Stimulated activated CD4-positive, alpha-beta T cell treated with anti-CD3 and anti-CD28 coated beads, TNF-alpha, amount 100 ng/mL, for 48 hours (primary cell): ENCODE data around the gene RASSF8.

ENCODE experiments used
- DNase-seq, 3 donors: peaks; one replicate each; pipeline ENCODE4 v3.0.0-alpha.2; 2020; ENCODE audit warnings: low read depth in 3 of 3

Gene RASSF8

DNA sequence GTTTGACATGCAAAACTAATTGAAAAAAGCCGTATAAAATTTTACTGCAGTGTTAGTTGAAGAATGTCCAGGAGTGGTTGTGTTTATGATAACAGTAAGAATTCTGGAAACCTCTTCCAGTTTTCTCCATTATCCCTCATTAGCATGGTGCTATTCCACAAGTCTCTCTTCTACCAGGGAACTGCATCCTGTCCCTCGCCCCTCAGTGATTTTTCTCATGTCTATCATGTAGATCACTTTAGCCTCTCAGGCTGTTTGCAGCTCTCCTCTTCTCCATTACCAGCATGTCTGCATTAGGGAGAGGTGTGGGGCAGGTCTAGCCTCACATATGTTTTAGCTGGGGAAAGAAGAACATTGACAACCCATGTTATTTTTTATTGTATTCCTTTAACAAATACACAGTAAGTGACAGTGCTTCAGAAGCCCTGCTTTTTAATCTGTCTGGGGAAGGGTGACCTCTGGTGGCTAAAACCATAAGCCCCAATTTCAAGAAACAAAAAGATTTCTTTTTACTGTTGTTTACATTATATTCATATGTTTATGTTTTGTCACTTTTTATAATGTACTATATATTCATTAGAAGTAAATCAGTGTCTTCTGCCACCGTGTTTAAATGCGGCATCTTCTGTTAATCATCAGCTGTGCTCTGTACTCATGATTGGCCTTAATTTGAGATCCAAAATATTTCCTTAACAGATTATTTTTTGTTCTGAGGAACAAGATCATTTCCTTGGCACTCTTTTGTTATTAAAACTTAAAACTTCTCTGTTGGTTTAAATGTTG lies 70.7 kb downstream of the RASSF8 start:
- DNase-seq: no peak

DNA sequence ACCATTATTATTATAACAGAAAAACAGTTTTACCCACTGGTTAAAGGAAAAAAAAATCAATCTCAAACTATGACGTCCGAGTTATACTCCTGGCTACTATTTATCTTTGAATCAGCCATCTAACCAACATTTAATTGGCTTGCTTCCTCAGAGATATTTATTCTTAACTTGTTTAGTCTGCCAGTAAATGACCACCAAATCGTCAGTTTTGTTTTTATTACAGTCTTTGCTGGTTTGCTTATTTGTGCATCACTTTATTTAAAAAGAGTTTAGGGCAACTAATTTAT lies 71.2 kb downstream of the RASSF8 start:
- DNase-seq: no peak

DNA sequence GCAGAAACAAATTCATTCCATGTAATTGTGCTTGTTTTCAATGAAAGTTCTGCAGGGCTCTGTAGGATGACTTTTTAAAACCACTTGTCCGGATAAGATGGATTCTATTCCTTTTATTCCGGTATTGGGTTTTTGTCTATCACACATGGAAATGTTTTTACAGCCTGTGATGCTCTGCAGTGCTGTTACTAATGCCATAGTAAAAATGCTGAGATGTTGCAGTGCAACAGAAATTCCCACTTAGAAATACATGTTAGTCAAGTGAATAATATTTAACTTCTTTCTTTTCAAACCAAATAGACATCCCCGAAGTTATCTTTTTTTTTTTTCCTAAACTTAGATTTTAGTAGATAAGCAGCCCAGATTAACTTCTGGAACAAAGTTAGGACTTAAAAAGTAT lies 71.9 kb downstream of the RASSF8 start:
- no peak for DNase-seq

DNA sequence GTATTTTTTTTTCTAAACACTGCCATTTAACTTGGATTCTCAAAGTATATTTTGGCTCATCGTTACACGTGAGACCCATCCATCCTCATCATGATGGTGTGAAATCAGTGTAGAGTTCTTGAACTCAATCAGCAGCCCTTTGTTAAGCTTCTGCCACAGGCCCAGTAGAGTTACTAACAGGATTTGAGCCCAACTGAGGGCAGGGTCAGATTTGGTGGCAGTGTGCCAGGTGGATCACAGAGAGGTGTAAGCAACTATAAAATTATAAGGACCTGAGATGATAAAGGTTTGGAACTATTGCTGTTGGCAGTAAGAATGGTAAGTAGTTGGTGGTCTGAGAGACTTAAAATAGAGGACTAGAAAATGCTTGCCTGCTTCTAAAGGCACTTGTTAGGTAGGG lies 72.8 kb downstream of the RASSF8 start:
- no peak for DNase-seq

DNA sequence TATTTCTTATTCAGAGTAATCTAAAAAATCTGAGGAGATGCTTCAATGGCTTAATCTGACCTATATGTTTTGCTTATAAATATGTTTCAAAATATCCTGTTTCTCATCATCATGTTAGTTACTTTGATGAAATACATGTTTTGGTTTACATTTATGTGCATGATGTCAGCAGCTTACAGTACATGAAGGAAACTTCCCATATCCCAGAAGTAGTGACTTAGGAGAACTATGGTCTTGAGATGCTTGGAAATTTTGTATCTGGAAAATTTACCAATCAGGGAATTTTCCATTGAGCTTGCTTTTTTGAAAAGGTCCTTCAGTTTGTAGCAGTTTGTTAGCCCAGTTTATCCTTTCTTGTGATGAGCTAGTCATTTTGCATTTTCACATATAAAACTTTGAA lies 73.3 kb downstream of the RASSF8 start:
- DNase-seq: no peak

DNA sequence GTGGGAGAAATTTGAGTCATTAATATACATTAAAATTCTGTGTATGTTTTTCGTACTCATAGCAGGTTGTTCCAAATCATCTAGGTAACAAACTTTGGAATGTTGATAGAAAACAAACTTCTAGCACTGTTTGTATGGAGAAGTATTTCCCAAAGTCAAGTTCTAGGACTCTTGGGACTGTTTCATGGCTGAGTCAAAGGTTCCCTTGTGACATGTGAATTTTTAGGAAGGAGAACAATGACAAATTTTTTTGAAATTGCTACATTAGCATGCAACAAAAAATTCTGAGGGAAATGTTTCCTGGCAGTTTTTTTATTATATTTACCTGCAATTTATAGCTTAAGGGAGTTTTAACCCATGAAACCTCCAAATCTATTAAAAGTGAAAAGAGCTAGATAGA lies 73.8 kb downstream of the RASSF8 start:
- no peak for DNase-seq

DNA sequence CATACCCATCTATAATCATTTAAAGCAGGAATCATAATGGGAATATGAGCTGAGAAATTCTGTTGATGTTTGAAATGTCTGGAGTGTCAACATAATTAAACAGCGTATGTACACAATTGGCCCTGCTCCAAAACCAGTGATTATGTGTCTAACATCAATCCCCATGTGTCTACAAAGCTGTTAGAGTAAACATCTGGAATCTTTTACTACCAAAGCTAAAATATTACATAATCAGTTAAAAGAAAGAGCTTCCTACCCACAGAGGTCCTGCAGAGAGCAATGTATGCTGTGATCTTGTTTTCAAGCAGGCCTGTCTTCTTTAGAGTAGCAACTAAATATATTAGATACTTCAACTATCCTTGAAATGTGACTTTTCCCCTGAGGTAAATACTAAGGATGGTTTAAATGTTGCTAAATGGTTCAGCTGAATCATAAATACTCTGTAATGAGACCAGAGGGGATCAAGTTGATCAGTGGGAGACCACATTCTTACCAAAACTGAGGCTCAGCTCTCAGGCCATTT lies 74.3 kb downstream of the RASSF8 start:
- DNase-seq: no peak

DNA sequence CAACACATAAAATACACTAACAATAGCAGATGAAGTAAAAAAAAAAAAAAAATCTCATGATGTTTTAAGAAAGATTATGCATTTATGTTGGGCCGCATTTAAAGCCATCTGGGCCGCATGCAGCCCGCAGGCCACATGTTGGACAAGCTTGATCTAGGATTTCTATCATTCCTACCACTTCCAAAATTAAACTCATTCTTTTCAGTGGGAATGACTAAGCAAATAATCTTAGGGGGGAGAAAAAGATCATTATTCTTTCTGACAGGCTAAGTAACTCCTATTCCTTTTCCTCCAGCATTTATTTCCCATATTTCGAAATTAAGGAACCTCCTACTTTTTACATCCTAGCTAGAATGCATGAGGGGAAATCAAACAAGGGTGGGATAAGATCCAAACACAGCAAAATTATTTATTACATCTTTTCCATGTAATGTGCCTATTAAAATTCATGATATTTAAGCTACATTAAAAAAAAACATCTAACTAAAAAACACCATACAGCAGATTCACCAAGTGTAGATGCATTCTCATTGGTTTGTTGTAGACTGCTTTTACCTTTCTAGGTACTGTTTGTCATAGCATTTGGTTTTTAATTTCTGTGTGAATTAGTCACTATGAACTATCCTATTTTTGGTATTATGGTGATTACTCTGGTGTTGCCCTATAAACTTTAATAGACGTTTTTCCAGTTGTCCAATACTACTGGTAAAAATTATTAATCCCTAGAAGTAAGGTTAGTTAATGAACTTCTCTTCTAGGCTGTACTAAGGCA lies 76.1 kb downstream of the RASSF8 start:
- DNase-seq: no peak

DNA sequence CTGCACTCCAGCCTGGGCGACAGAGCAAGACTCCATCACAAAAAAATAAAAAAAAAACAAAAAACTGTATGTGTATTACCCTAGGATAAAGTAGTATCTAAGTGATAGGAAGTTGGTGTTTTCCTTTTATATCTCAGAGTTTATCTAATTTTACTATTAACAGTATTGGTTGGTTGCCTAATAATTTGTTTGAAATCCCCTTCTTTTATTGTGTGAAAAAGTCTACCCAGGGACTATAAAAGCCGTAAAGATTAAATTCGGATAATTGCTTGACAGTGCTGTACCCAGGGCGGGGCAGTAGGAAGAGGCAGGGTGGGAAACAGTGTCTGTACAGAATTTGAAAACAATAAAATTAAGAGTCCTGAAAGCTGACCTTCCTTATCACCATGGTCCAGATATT lies 78.4 kb downstream of the RASSF8 start:
- no peak for DNase-seq

DNA sequence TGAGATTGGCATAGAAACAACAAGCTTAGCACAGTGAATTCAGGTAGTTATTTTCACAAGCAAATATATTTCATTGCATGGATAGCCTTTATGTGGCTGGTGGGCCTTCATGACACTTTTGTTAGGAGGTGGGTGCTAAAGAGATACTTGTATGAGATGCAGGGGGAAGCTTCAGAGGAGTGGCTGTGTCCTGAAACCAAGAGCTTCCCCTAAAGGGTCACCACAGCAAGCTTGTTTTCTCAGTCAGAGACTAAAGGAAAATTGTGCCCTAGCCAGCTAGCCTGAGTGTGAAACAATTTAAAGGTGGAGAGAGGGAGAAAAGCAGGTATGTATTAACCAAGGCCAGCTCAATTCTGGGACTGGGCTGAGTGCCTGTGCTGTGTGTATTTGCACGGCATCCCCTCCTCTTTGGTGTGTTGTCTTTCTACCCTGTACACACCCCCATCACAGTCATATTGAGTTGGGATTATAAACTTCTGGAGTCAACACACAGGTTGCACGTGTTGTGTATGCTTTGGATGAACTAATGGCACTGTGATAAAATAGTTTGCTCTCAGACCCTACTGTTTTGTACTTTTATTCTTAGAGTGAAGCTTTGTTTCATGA lies 79.2 kb downstream of the RASSF8 start:
- no peak for DNase-seq

DNA sequence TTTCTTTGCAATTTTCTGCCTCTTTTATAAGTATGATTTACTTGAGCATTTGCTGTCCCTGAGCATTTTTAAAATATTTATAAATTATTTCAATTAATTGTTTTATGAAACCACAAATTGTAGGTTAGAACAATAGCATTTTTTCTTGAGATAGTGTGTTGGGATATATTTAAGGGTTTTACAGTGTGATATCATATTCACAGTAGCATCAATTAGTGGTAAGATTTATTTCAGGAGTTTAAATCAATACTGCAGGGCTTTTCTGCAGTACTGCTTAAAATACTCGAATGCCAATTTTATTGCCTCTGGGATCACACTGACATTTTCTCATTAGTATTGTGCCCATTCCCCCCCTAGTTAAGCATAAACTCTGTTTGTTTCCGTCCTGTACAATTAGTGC lies 84.2 kb downstream of the RASSF8 start:
- no peak for DNase-seq

DNA sequence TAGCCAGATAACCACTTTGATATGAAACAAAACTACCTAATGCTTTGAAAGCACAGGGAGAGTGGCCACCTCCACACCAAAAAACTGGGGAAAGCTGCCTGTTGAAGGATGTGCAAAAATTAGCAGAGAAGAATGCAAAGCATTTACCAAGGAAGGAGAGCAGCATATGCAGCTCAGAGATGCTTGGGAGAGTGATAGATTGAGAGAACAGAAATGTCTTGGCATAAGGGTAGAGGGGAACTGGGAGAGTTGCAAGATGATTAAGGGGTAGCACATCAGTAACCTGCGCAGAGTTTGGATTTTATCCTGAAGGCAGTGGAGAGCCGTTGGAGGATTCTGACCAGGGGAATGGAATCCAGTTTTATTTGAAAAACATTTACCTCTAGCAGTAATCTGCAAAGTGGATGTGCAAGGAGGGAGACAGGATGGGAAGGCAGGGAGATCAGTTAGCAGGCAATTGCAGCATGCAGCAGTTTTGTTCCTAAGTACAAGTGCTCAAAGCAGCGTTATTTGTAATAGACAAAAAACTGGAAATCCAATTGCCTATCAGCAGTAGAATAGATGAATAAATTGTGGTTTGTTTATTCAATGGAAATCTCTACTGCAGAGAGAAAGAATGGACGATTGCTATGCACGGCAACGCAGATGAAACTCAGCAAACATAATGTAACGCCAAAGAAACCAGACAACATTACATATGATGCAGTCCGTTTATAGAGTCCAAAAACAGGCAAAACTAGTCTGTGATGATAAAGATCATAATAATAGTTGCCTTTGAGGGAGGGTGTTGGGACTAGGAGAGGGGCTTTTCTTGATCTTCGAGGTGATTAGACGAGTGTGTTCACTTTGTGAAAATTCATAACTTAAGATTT lies 84.9 kb downstream of the RASSF8 start:
- no peak for DNase-seq

DNA sequence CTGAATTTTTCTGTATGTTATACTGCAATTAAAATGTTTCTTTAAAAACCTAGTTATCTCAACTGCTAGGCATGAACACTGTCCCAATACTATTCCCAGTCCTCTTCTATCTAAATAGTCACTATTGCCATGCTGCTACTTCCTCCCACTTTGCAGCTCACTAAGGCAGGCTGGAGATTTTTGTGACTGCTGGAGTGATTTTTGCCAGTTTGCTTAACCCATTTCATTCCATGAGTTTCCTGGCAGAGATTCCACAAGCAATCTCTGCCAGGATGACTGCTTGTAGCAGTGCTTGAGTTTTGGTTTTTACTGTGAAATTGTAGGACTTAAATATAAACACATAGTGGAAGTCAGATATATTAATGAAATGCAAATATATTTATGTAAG lies 85.5 kb downstream of the RASSF8 start:
- DNase-seq: no peak

DNA sequence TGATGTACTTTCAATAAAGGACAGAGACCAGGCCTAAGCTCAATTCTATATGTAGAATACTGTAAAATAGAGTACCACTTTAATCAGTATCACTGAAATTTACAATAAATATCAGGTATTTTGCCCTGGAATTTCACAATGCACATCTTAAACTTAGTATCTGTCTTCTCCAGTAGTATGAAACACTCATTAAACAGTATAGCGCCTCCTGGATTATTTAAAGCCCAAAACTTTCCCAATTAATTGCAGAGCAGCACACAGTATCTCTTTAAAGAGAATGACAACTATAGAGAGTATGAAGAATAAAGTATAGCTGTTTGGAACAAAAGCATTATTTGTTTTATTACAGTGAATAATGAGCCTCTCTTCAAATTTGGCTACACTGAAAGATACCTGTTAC lies 86.1 kb downstream of the RASSF8 start:
- no peak for DNase-seq

DNA sequence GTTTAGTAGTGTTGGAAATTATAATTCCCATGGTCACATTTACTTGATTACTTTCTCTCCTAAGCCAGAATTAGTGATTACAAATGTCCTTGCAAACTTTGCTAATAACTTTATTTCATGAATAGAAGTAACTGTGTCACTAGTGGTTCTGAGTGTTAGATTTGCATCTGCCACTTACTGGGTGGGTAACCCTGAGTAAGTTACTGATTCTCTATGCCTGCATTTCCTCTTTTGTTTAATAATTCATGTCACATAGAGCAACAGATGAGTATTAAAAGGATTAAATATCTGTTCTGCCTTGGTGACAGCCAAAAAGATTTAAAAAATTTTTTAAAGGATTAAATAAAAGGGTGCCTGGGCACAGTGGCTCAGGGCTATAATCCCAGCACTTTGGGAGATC lies 87.7 kb downstream of the RASSF8 start:
- DNase-seq: no peak

DNA sequence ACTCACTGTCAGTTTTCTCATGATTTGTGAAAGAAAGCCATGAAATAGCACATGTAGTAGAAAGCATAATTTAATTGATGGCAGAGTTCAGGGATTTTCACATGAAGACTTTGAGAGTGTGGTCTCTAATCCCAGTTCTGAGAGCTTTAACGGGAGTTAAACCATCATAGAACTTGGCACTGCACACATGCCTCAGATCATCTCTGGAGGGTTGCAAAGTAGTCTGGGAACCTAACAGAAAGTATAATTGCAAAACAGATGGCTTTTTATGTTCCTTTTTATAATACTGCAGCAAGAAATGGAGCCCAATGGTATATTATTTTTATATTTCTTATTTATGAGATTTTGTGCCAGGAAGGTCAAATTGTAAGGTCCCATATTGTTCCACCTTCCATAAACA lies 88.4 kb downstream of the RASSF8 start:
- DNase-seq: no peak

DNA sequence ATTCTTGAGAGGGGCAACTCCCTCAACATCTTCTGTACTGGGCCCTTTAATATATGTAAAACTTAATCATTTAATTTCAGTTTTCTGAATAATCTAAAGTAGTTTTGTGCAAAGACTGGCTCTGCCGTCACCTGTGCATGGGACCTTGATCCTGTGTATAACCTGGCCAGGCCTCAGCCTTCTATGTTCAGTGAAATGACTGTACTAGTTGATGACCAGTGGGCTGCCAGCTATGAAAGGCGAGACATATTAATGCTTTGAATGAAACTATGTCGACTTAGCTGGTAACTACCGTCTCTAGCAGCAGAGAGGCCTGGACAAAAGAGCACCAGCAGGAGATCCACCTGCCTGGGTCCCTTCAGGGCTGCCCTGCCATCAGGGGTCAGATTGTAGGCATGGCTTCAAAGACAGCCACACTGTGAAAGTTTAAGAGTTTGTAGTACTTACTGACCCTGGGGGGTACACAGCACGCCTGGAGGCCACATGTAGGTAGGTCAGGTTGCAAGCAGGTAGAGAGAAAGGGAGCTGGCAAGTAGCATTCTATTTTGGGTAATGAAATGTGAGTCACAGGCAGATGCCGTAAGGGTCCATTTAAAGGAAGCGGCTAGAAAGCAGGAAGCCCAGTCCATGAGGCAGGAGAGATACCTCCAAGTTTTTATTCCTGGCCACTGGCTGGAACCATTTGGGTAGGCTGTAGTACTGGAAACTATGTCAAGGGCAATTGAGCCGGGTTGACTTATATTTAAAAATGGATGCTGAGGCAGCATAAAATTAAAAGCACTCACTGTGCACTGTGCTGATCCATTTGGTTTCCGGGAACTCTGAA lies 89.1 kb downstream of the RASSF8 start:
- DNase-seq: no peak

DNA sequence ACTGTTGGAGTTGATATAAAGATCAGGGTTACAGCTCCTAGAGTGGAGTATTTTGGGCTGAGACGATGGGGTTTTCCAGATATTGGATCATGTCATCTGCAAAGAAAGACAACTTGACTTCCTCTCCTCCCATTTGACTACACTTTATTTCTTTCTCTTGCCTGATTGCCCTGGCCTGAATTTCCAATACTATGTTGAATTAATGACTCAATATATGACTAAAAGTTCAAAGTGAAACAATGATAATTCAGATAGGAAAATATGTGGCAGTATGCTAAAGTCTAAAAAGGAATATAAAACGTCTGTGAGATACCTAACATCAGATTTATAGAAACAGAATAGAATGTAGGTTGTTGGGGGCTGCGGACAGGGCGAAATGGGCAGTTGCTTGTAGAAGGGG lies 94.2 kb downstream of the RASSF8 start:
- no peak for DNase-seq

DNA sequence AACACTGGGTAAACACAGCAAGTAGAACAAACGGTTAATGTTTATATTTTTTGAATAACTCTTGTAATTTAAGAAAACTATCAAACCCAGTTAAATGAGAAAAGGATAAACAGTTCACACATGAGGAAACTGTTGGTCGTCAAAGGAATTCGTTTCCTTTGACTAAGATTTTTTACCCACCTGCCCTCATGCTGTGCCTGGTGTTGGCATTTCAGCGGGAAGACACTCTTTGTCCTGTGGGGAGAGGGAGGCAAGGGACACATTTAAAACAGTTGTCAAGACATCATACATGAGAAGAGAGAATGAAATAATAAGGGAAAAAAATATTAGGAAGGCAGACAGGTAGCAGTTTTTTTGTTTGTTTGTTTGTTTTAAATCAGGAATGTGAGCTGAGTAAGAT lies 95.9 kb downstream of the RASSF8 start:
- DNase-seq: no peak

DNA sequence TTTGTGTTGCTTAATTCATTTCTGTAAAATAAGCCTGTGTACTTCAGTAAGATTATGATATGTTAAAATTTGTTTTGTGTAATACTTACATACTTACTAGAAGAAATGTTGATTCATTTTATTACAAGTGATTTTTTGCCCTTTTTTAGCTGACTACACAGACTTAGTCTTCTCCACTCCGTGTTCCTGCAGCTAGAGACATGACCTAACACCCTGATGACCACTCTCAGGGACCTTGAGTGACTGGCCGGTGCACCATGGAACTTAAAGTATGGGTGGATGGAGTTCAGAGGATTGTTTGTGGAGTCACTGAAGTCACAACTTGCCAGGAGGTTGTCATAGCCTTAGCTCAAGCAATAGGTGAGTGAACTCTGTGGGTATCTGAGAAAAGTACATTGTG lies 96.6 kb downstream of the RASSF8 start:
- DNase-seq: no peak

DNA sequence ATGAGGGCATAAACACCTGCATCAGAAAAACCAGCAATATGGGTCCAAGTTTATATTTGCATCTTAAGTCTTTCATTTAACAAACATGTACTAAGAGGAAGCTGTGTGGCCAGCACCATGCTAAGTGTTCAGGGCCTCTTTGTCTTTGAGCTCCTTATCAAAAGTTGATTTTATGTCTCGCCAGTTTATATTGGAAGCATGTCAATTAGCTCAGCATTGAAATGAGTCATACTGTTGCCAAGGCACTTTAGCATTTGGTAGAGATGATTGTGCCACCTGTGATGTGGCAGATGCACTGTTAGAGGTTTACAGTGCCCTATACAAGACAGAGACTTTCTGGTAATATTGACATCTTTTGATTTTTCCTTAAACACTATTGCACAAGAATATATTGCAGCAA lies 97.9 kb downstream of the RASSF8 start:
- DNase-seq: no peak
